A549 (cell line): ENCODE measurements around the gene PKM. TPM values are rescaled to one million over a fixed set of nuclear protein-coding genes. Genes with fewer than 3 reads are reported as not detected.

Experiments
- ATAC-seq, 2 experiments: fragments of 200-7000 bp in 1 of 2; fragments of >200 bp in 1 of 2; cut with Nextera tagmentation in 1 of 2; cut with Tn5 transposase in 1 of 2; 3 replicates each; pipeline versions ENCODE4 v1.8.0 to v1.9.1; 2018 to 2020; ENCODE audit warnings: mild to moderate bottlenecking in 1 of 2, moderate library complexity in 1 of 2
- CTCF ChIA-PET: fragments of 300-600 bp; sonication (Branson Sonifier 250); formaldehyde crosslinking; extraction: SDS; loops from one replicate; lab custom pipeline; 2021; ENCODE audit warnings: antibody characterized with exemption, inconsistent platforms; lab: Yijun Ruan, JAX
- POLR2A ChIA-PET: fragments of 350-600 bp; formaldehyde crosslinking; extraction: SDS; loops from one replicate; lab custom pipeline; 2021; ENCODE audit warnings: antibody characterized with exemption, inconsistent platforms; lab: Yijun Ruan, JAX
- DNase-seq, 2 experiments: peaks; one replicate each; pipeline versions ENCODE4 v3.0.0 to v3.0.0-alpha.2; 2011 to 2016; ENCODE audit warnings: low read depth in 1 of 2, low spot score in 1 of 2
- FAIRE-seq: peaks from 2 replicates; lab custom pipeline; 2011; peaks lifted over from hg19 to GRCh38; lab: Jason Lieb, UNC
- H3K27ac ChIP-seq, 2 experiments: fragments of >200 bp; sonication (Bioruptor Twin); formaldehyde crosslinking; 3 replicates each; pipeline ENCODE4 v1.5.1; 2016 to 2017
- H3K4me1 ChIP-seq: fragments of >200 bp; sonication (Bioruptor Twin); formaldehyde crosslinking; 3 replicates; pipeline ENCODE4 v1.6.1; 2016
- H3K4me2 ChIP-seq: fragments of >200 bp; sonication (Bioruptor Twin); formaldehyde crosslinking; 3 replicates; pipeline ENCODE4 v1.6.1; 2016
- H3K4me3 ChIP-seq: fragments of >200 bp; sonication (Bioruptor Twin); formaldehyde crosslinking; 3 replicates; pipeline ENCODE4 v1.5.1; 2016
- H3K9me3 ChIP-seq: fragments of >200 bp; sonication (Bioruptor Twin); formaldehyde crosslinking; 3 replicates; pipeline ENCODE4 v1.6.1; 2016
- BCL3 ChIP-seq: fragments of >200 bp; sonication (Bioruptor Twin); formaldehyde crosslinking; IDR thresholded peaks from 3 replicates; pipeline ENCODE4 v1.6.1; 2016
- CBX8 ChIP-seq: fragments of 200-600 bp; sonication (generic); IDR thresholded peaks from 2 replicates; pipeline ENCODE4 v1.6.1; 2016
- CEBPB ChIP-seq, 2 experiments: fragments of >200 bp in 1 of 2; sonication (Bioruptor Twin) in 1 of 2; formaldehyde crosslinking in 1 of 2; IDR thresholded peaks; 2 replicates each; pipeline ENCODE4 v1.6.1; 2012 to 2016
- CHD2 ChIP-seq: fragments of 150-350 bp; IDR thresholded peaks from 2 replicates; pipeline ENCODE4 v1.6.1; 2014; ENCODE audit warnings: low read length; ENCODE audit not compliant: partially characterized antibody
- CHD4 ChIP-seq: fragments of 200-600 bp; sonication (generic); IDR thresholded peaks from 2 replicates; pipeline ENCODE4 v1.6.1; 2016; ENCODE audit warnings: antibody characterized with exemption, mild to moderate bottlenecking, borderline replicate concordance
- EHMT2 ChIP-seq: fragments of 200-600 bp; sonication (generic); IDR thresholded peaks from 2 replicates; pipeline ENCODE4 v1.6.1; 2016; ENCODE audit warnings: antibody characterized with exemption, low read depth, mild to moderate bottlenecking, moderate library complexity
- HDAC2 ChIP-seq: fragments of 200-600 bp; sonication (generic); IDR thresholded peaks from 2 replicates; pipeline ENCODE4 v1.6.1; 2016
- HEYL ChIP-seq: fragments of 250-450 bp; sonication (Bioruptor Pico); IDR thresholded peaks from 2 replicates; pipeline ENCODE4 v1.8.0; 2021; ENCODE audit warnings: mild to moderate bottlenecking, moderate library complexity
- HOXA7 ChIP-seq: fragments of 250-450 bp; sonication (Bioruptor Pico); IDR thresholded peaks from 2 replicates; pipeline ENCODE4 v1.5.0; 2020; ENCODE audit warnings: mild to moderate bottlenecking, moderate library complexity
- HOXB13 ChIP-seq: fragments of 250-450 bp; sonication (Bioruptor Pico); IDR thresholded peaks from 2 replicates; pipeline ENCODE4 v1.5.0; 2020; ENCODE audit warnings: low read depth, mild to moderate bottlenecking, moderate library complexity
- JUN ChIP-seq, 2 experiments: fragments of >200 bp; sonication (Bioruptor Twin); formaldehyde crosslinking; IDR thresholded peaks; 2 replicates in 1 of 2; 3 replicates in 1 of 2; pipeline ENCODE4 v1.6.1; 2016 to 2017
- JUNB ChIP-seq: fragments of >200 bp; sonication (Bioruptor Twin); formaldehyde crosslinking; IDR thresholded peaks from 2 replicates; pipeline ENCODE4 v1.6.1; 2016
- KDM5A ChIP-seq: fragments of 200-600 bp; sonication (generic); IDR thresholded peaks from 2 replicates; pipeline ENCODE4 v1.6.1; 2016; ENCODE audit warnings: antibody characterized with exemption, mild to moderate bottlenecking
- MAFK ChIP-seq: fragments of 450-650 bp; IDR thresholded peaks from 2 replicates; pipeline ENCODE4 v1.6.1; 2014; ENCODE audit not compliant: partially characterized antibody
- MAX ChIP-seq: IDR thresholded peaks from 2 replicates; pipeline ENCODE4 v1.6.1; 2012
- MAZ ChIP-seq: fragments of 150-350 bp; IDR thresholded peaks from 2 replicates; pipeline ENCODE4 v1.6.1; 2014; ENCODE audit warnings: antibody characterized with exemption, low read depth, low read length, borderline replicate concordance
- NPAS2 ChIP-seq: fragments of 250-450 bp; sonication (Bioruptor Pico); IDR thresholded peaks from 2 replicates; pipeline ENCODE4 v1.8.0; 2022; ENCODE audit warnings: mild to moderate bottlenecking, moderate library complexity, borderline replicate concordance
- POLR2A ChIP-seq: IDR thresholded peaks from 2 replicates; pipeline ENCODE4 v1.6.1; 2012; ENCODE audit warnings: mild to moderate bottlenecking, low read length
- POLR2AphosphoS2 ChIP-seq: conservative IDR thresholded peaks from 2 replicates; pipeline ENCODE4 v1.6.1; 2012; ENCODE audit warnings: low read length, improper control_type of control experiment, inconsistent platforms
- RAD21 ChIP-seq, 2 experiments: fragments of >200 bp in 1 of 2; sonication (Bioruptor Twin) in 1 of 2; formaldehyde crosslinking in 1 of 2; IDR thresholded peaks in 1 of 2; conservative IDR thresholded peaks in 1 of 2; 2 replicates in 1 of 2; 3 replicates in 1 of 2; pipeline ENCODE4 v1.6.1; 2012 to 2018; ENCODE audit warnings: inconsistent platforms in 1 of 2
- RARB ChIP-seq: fragments of 250-450 bp; sonication (Bioruptor Pico); IDR thresholded peaks from 2 replicates; pipeline ENCODE4 v1.8.0; 2021; ENCODE audit warnings: mild to moderate bottlenecking, moderate library complexity
- RCOR1 ChIP-seq: fragments of 150-350 bp; IDR thresholded peaks from 2 replicates; pipeline ENCODE4 v1.6.1; 2014; ENCODE audit warnings: antibody characterized with exemption, low read length, low read depth
- RFX5 ChIP-seq: fragments of 450-650 bp; IDR thresholded peaks from 2 replicates; pipeline ENCODE4 v1.7.1; 2014; ENCODE audit warnings: antibody characterized with exemption, mild to moderate bottlenecking, moderate library complexity
- SMC3 ChIP-seq: fragments of >200 bp; sonication (Bioruptor Twin); formaldehyde crosslinking; IDR thresholded peaks from 3 replicates; pipeline ENCODE4 v1.6.1; 2018; ENCODE audit warnings: inconsistent platforms
- SREBF2 ChIP-seq: fragments of 450-650 bp; IDR thresholded peaks from 2 replicates; pipeline ENCODE4 v1.6.1; 2014; ENCODE audit warnings: mild to moderate bottlenecking, moderate library complexity
- ZFP36 ChIP-seq: fragments of 450-650 bp; IDR thresholded peaks from 2 replicates; pipeline ENCODE4 v1.6.1; 2014; ENCODE audit warnings: borderline replicate concordance; ENCODE audit not compliant: partially characterized antibody
- ZNF302 ChIP-seq: fragments of 250-450 bp; sonication (Bioruptor Pico); IDR thresholded peaks from 2 replicates; pipeline ENCODE4 v1.9.0; 2021; ENCODE audit warnings: inconsistent platforms, mild to moderate bottlenecking, moderate library complexity
- ZSCAN20 ChIP-seq: fragments of 250-450 bp; sonication (Bioruptor Pico); IDR thresholded peaks from 2 replicates; pipeline ENCODE4 v1.8.0; 2022; ENCODE audit warnings: mild to moderate bottlenecking, moderate library complexity
- WGBS: methylation state at CpG from one replicate; pipeline ENCODE4 v1.1.6; 2017; ENCODE audit errors: missing lambda C conversion rate; 5-methylcytosine and 5-hydroxymethylcytosine counted together
- polyA plus RNA-seq, 4 experiments: library from polyadenylated mRNA; depleted of rRNA in 3 of 4; stranded (reverse); fragments of >200 nt; fragmentation: RNase III in 1 of 4; extraction: RNeasy Plus Mini Kit Qiagen cat#74134 plus additional on column Dnase treatment in 1 of 4; gene quantifications; 2 replicates in 3 of 4; 3 replicates in 1 of 4; pipeline ENCODE4 v1.2.3, GENCODE V29; 2011 to 2017
- TF ChIP-seq, protein P1 (sequence below): fragments of >200 bp; sonication (Bioruptor Twin); formaldehyde crosslinking; IDR thresholded peaks from 2 replicates; pipeline ENCODE4 v1.6.1; 2016
- TF ChIP-seq, protein P2 (sequence below): IDR thresholded peaks from 2 replicates; pipeline ENCODE4 v1.6.1; 2012; ENCODE audit warnings: low read depth, borderline replicate concordance

The PKM gene
- polyA plus RNA-seq, 2 of the 4 experiments (the other 2 are of a cell fraction) = 3,443 to 3,848 TPM

GRCh38 chr15:72238586-72238985, 7.6 kb upstream of the PKM start:
- CTCF ChIA-PET = interaction anchor here (0.7 to 31.1 kb wide), 5 partner anchors 9 to 47 kb away, joined by 3 to 644 read pairs (median 4); partner anchors contain the start of gene GRAMD2A
- TF ChIP-seq MAFK (no peak), RFX5 (no peak)
- TF ChIP-seq, all 56 proteins: peak for 0
- POLR2A ChIA-PET = interaction anchor here (0.6 to 4.5 kb wide), 3 partner anchors 8 to 11 kb away, joined by 8 to 48 read pairs (median 25); partner anchors contain the start of gene PKM
- peak overlapping the region; percentile 97 for H3K27ac ChIP-seq
- H3K4me3 ChIP-seq = no peak overlapping the region
- FAIRE-seq = no peak
- peaks cover 48% of the 10 kb centered on the region for H3K4me1 ChIP-seq
- no peak for ATAC-seq
- 91% methylated on average over 3 of the region's 3 CpGs for WGBS
- H3K9me3 ChIP-seq = no peaks in the 10 kb centered on the region
- H3K4me2 ChIP-seq = peak overlapping the region; percentile 85; the same call in 2 of the 3 replicates
- no peak for DNase-seq

GRCh38 chr15:72237853-72238224, 6.8 kb upstream of the PKM start:
- ChIA-PET CTCF (interaction anchor here (1.1 to 31.1 kb wide), 5 partner anchors 10 to 47 kb away, joined by 3 to 644 read pairs (median 5); partner anchors contain the start of gene GRAMD2A), POLR2A (interaction anchor here (0.6 to 2.5 kb wide), 6 partner anchors 11 to 83 kb away, joined by 3 to 48 read pairs (median 6); no protein-coding TSS in a partner anchor)
- 46% methylated on average over 1 of the region's 1 CpG for WGBS
- Histone ChIP-seq H3K4me2 (peak overlapping the region; percentile 85), H3K4me3 (peak overlapping the region; percentile 2; the same call in 1 of the 3 replicates)
- peak; percentile 43 to 44; a peak in 4 of 6 replicates for ATAC-seq
- no peak for TF ChIP-seq HOXB13
- no peak for TF ChIP-seq RCOR1
- TF ChIP-seq HOXA7 (CRISPR knock-in tag) = 0 out of 2 replicates have a peak, but pooled peaks have one; percentile 5
- no peak for TF ChIP-seq EHMT2
- TF ChIP-seq HEYL = 0 out of 2 replicates have a peak, but pooled peaks have one; percentile 17
- 0 out of 2 replicates have a peak, but pooled peaks have one; percentile 36 for TF ChIP-seq ZSCAN20
- no peak for TF ChIP-seq SMC3
- no peak for TF ChIP-seq HDAC2
- no peak for TF ChIP-seq BCL3
- TF ChIP-seq JUN (IDR thresholded peaks at IDR 0.05) = no peak
- TF ChIP-seq, all 56 proteins: peak for 3
- DNase-seq (no peak), FAIRE-seq (no peak)
- Histone ChIP-seq H3K9me3 (no peaks in the 10 kb centered on the region), H3K27ac (peak overlapping the region; percentile 97), H3K4me1 (peaks cover 54% of the 10 kb centered on the region)

DNA sequence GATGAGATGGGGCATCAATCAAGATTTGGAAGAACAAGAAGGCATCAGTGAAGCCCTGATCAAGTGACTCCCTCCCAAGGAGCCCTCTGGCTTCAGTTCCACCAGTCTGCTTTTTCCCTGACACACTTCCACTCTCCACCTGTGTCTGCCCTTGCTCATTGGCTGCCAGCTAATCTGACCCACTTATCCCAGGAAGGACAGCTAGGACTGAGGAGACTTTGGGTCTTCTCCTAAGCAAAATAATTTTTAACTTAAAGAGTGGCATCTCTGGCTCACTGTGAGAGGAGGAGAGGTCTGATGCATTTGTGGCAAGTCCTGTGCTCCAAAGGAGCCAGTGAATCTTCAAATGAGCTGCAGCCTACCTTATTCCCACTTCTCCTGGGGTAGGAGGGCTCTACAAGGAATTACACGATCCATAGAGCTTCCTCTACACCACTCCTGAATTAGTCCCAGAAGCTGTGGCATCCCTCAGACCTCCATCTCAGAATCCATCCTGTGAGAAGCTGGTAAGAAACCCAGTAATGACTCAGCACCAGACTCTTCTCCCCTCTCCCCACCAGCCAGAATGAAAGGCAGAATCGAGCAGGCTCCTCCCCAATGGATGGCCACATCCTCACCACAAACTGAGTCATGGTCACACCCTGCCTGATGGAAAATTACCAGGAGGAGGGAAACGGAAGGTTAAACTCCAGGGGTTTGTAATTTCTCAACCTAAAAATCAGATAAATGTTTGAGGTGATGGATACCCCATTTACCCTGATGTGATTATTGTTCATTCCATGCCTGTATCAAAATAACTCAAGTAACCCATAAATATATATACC, 6.3 kb upstream of the PKM start:
- peak overlapping the region; percentile 46 for H3K4me3 ChIP-seq
- H3K9me3 ChIP-seq = no peaks in the 10 kb centered on the region
- peak overlapping the region; percentile 97 for H3K27ac ChIP-seq
- ChIA-PET POLR2A (interaction anchor here (0.6 to 2.5 kb wide), 8 partner anchors 10 to 84 kb away, joined by 3 to 48 read pairs (median 4); no protein-coding TSS in a partner anchor), CTCF (interaction anchor here (0.8 to 31.1 kb wide), 8 partner anchors 10 to 102 kb away, joined by 3 to 644 read pairs (median 4); partner anchors contain the start of gene GRAMD2A)
- DNase-seq = peak; percentile 97
- 3% methylated on average over 3 of the region's 3 CpGs for WGBS
- H3K4me2 ChIP-seq = peak overlapping the region; percentile 85
- peak; percentile 94 to 96 for ATAC-seq
- H3K4me1 ChIP-seq = peaks cover 60% of the 10 kb centered on the region
- FAIRE-seq = peak; percentile 96
- no peak for TF ChIP-seq ZNF302
- TF ChIP-seq JUN (IDR thresholded peaks at IDR 0.05) = peak; percentile 97 to 99
- TF ChIP-seq RARB (CRISPR knock-in tag) = no peak
- TF ChIP-seq POLR2AphosphoS2 = no peak
- TF ChIP-seq NPAS2 (CRISPR knock-in tag) = no peak
- TF ChIP-seq, protein P1, sequence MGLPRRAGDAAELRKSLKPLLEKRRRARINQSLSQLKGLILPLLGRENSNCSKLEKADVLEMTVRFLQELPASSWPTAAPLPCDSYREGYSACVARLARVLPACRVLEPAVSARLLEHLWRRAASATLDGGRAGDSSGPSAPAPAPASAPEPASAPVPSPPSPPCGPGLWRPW = no peak
- 0 out of 2 replicates have a peak, but pooled peaks have one; percentile 25 for TF ChIP-seq HOXB13
- peak; percentile 59 to 80 for TF ChIP-seq CEBPB (IDR thresholded peaks at IDR 0.05)
- no peak for TF ChIP-seq SMC3
- TF ChIP-seq CHD4 = no peak
- peak; percentile 98 for TF ChIP-seq MAFK
- TF ChIP-seq HDAC2 = no peak
- no peak for TF ChIP-seq CBX8
- TF ChIP-seq, protein P2, sequence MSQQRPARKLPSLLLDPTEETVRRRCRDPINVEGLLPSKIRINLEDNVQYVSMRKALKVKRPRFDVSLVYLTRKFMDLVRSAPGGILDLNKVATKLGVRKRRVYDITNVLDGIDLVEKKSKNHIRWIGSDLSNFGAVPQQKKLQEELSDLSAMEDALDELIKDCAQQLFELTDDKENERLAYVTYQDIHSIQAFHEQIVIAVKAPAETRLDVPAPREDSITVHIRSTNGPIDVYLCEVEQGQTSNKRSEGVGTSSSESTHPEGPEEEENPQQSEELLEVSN = no peak
- TF ChIP-seq JUNB = peak; percentile 54; the same call in 1 of the 2 replicates
- TF ChIP-seq HEYL = no peak
- no peak for TF ChIP-seq CHD2
- no peak for TF ChIP-seq ZFP36
- no peak for TF ChIP-seq SREBF2
- TF ChIP-seq RAD21 (conservative IDR thresholded peaks at IDR 0.05 in 1 of 2, IDR thresholded peaks at IDR 0.05 in 1 of 2) = no peak
- no peak for TF ChIP-seq MAZ
- no peak for TF ChIP-seq ZSCAN20
- TF ChIP-seq MAX = peak; percentile 62
- TF ChIP-seq POLR2A = peak; percentile 74
- no peak for TF ChIP-seq KDM5A
